SKM-1 treated with dmso at 0.1 percent for 144 hours (cell line): ENCODE data around the gene RPLP2.

Experiments
- DNase-seq: peaks from one replicate; lab custom pipeline; 2025; ENCODE audit not compliant: unreplicated experiment; lab: John Stamatoyannopoulos, UW

RPLP2 gene

GRCh38 chr11:834371-835316 is 24.9 kb downstream of the RPLP2 start:
- DNase-seq = no peak

DNA sequence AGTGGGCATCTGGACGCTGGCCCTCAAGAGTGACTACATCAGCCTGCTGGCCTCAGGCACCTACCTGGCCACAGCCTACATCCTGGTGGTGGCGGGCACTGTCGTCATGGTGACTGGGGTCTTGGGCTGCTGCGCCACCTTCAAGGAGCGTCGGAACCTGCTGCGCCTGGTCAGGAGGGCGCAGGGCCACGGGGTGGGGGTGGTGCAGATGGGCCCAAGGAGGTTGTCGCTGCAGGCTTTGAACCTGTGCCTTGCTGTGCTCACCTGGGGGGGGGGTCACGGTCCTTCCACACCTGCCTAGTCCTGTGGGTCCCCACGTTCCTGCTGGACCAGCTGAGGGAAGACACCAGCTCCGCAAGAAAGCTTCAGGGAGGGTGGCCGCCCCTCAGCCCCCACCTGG is 26.5 kb downstream of the RPLP2 start:
- no peak for DNase-seq

- DNase-seq = no peak
Observed at GRCh38 chr11:836700-837099, 26.9 kb downstream of the RPLP2 start.

DNA sequence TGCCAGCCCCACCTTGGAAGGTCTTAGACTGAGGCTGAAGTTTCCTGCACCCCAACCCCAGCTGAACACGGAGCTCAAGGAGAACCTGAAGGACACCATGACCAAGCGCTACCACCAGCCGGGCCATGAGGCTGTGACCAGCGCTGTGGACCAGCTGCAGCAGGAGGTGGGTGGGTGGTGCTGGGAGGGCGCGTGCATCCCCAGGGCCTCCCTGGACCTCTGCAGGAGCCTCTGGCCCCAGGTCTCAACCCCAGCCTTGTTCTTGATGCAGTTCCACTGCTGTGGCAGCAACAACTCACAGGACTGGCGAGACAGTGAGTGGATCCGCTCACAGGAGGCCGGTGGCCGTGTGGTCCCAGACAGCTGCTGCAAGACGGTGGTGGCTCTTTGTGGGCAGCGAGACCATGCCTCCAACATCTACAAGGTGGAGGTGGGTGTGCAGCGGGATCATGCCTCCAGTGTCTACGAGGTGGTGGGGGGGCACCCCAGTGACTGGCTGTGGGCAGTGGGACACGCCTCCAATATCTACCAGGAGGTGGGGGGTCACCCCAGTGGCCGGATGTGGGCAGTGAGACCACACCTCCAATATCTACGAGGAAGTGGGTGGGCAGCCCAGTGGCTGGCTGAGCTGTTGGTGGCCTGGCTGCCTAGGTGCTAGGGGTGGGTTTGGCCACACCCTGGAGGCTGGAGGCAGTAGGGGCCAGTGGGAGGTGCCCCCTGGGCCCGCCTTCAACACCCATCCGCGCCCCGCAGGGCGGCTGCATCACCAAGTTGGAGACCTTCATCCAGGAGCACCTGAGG is 27.6 kb downstream of the RPLP2 start:
- no peak for DNase-seq

GRCh38 chr11:837990-838307 is 28.2 kb downstream of the RPLP2 start:
- no peak for DNase-seq

- DNase-seq = no peak
Observed at GRCh38 chr11:838441-839279, 28.9 kb downstream of the RPLP2 start.

DNA sequence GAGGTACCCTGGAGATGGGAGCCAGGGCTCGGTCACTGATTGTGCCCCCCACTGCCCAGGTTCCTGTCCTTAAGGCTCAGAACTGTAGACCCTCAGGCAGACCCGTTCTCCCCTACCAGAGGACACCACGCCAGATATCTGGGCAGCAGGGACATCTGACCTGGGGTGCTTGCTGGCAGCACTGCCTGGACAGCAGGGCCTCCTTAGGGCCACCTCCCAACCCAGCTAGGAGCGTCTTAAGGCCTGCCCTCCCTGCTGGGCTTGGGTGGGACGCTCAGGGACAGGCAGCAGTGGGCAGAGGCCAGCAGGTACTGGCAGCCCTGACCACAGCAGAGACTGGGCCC is 29.5 kb downstream of the RPLP2 start:
- DNase-seq = no peak

GRCh38 chr11:839875-840617 is 30.3 kb downstream of the RPLP2 start:
- DNase-seq = peak; percentile 45

DNA sequence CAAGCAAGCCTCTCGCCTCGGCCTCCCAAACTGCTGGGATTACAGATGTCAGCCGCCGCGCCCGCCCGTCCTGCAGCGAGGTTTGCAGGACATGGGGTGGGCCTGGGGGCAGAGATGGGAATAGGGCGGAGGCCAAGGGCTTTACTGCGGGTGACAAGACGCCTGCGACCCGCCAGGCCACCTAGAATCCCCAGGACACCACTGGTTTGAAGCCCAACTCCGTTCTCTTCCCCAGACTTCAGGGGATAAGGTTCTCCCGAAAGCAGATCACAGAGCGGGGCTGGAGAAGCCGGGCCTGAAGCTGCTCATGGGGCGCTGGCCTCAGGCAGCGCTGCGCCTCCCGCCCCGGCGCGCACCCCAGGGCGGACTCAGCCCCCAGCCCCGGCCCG is 32.2 kb downstream of the RPLP2 start:
- no peak for DNase-seq

- DNase-seq = peak; percentile 71
Observed at GRCh38 chr11:842370-843002, 32.7 kb downstream of the RPLP2 start, which contains the start of the genes POLR2L and TSPAN4. TSS of gene POLR2L (minus strand) at chr11:842529. CDS start at chr11:842508, 21 bp downstream. TSS of gene TSPAN4 (plus strand) at chr11:842852. CDS start at chr11:850305, 7,453 bp downstream.

DNA sequence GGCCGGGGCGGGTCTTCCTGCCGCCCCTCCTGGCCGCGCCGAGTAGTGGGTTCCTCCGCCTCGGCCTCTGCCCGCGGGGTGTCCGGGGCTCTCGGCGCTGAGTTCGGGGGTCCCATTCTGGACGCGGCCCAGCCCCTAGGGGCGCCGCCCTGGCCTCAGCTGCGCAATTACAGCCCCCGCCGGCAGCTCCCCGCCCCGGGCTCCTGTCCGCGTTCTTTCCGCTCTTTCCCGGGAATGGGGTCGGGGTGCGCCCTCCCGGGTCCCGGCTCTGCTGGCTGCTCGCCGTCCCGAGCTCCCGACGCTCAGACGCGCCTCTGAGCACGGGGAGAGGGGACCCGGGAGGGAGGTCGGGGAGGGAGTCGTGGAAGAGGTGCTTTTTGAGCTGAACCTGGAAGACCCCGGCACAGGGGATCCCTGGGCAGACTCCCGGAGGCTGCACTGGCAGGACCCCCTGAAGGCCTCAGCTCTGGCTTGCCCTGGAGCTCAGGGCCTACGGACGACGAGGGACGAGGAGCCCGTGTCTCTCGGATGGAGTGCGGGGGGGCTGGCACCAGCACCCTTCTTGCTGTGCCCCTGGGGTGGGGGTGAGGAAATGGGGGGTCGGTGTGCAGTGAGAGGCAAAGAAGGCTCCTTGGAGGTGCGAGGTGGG is 33.4 kb downstream of the RPLP2 start:
- DNase-seq = no peak

GRCh38 chr11:843818-844692 is 34.3 kb downstream of the RPLP2 start:
- DNase-seq = peak; percentile 41

GRCh38 chr11:844693-845644 is 35.2 kb downstream of the RPLP2 start:
- no peak for DNase-seq

GRCh38 chr11:845872-846495 is 36.2 kb downstream of the RPLP2 start:
- DNase-seq = no peak

GRCh38 chr11:846496-847098 is 36.8 kb downstream of the RPLP2 start:
- DNase-seq = no peak

- DNase-seq = no peak
Observed at GRCh38 chr11:847876-848275, 38.1 kb downstream of the RPLP2 start.
